Naive thymus-derived CD8-positive, alpha-beta T cell (primary cell): ENCODE measurements around the gene PTPA. TPM values are rescaled to one million over a fixed set of nuclear protein-coding genes. Genes with fewer than 3 reads are reported as not detected.
"Not testable (repeated sequence)": the region's sequence is repeated elsewhere in the genome, so short reads cannot be mapped to it uniquely, and the experiment has no call there.

Experiments used
- ATAC-seq, 2 donors: fragments of 150-1000 bp; cut with Tn5 transposase in 1 of 2; sonication (Bioruptor Pico), chemical (Tn5 transposase) in 1 of 2; 1 replicate in 1 of 2; 2 replicates in 1 of 2; pipeline ENCODE4 v1.10.0; 2021; ENCODE audit warnings: mild to moderate bottlenecking in 2 of 2, moderate library complexity in 2 of 2
- POLR2A ChIA-PET: fragments of 350-600 bp; sonication (Branson Sonifier 250); formaldehyde crosslinking; loops from one replicate; lab custom pipeline; 2021; ENCODE audit warnings: antibody characterized with exemption; lab: Charles Lee
- DNase-seq, 10 donors: peaks; one replicate each; pipeline versions ENCODE4 v3.0.0 to v3.0.0-alpha.2; 2020 to 2022
- H3K27ac Mint-ChIP-seq, 10 donors: one replicate each; pipeline ENCODE4 v1.8.0; 2020 to 2022; ENCODE audit warnings: mild to moderate bottlenecking in 10 of 10, mixed read lengths in 10 of 10, moderate library complexity in 4 of 10, inconsistent platforms in 1 of 10
- H3K27me3 Mint-ChIP-seq, 5 donors: one replicate each; pipeline ENCODE4 v1.8.0; 2021 to 2022; ENCODE audit warnings: mixed read lengths in 5 of 5
- H3K36me3 Mint-ChIP-seq, 3 donors: one replicate each; pipeline ENCODE4 v1.8.0; 2020 to 2022; ENCODE audit warnings: mixed read lengths in 3 of 3, mild to moderate bottlenecking in 2 of 3, inconsistent platforms in 1 of 3
- H3K4me1 Mint-ChIP-seq, 4 donors: one replicate each; pipeline ENCODE4 v1.8.0; 2021 to 2022; ENCODE audit warnings: mixed read lengths in 4 of 4
- H3K4me3 Mint-ChIP-seq, 10 donors: one replicate each; pipeline ENCODE4 v1.8.0; 2020 to 2022; ENCODE audit warnings: mild to moderate bottlenecking in 10 of 10, mixed read lengths in 10 of 10, moderate library complexity in 6 of 10, inconsistent platforms in 1 of 10
- H3K9me3 Mint-ChIP-seq, 9 donors: one replicate each; pipeline ENCODE4 v1.8.0; 2020 to 2022; ENCODE audit warnings: mixed read lengths in 9 of 9, mild to moderate bottlenecking in 3 of 9, inconsistent platforms in 1 of 9, moderate library complexity in 1 of 9
- polyA plus RNA-seq, 3 donors: library from polyadenylated mRNA; unstranded; fragments of 300-500 nt; fragmentation: Illumina TruSeq; gene quantifications; one replicate each; pipeline ENCODE4 v1.2.3, GENCODE V29; 2021
- total RNA-seq, 8 experiments: library from RNA in 2 of 8; stranded (reverse) in 2 of 8; gene quantifications; one replicate each; pipeline ENCODE4 v1.2.3 and lab custom pipeline; 2021 to 2026

Gene PTPA
- total and polyA plus RNA-seq, 5 experiments from 2014 or later = 13.7 to 60.6 (median 15.5) TPM

GRCh38 chr9:129151469-129151868, 40.3 kb downstream of the PTPA start:
- Mint-ChIP-seq H3K4me3 (no peak overlapping the region), H3K36me3 (peaks cover 0 to 20% (median 3%) of the 10 kb centered on the region in 3 donors), H3K27me3 (no peaks in the 10 kb centered on the region), H3K9me3 (no peaks in the 10 kb centered on the region), H3K4me1 (peaks cover 0 to 14% (median 4%) of the 10 kb centered on the region in 4 donors), H3K27ac (peak overlapping the region in 3 of 10 donors; percentile 50 to 81 (median 73))
- ATAC-seq (no peak), DNase-seq (no peak)
- POLR2A ChIA-PET = interaction anchor here (0.5 to 1.2 kb wide), 2 partner anchors 9 to 59 kb away, joined by 4 to 5 read pairs; no protein-coding TSS in a partner anchor

DNA sequence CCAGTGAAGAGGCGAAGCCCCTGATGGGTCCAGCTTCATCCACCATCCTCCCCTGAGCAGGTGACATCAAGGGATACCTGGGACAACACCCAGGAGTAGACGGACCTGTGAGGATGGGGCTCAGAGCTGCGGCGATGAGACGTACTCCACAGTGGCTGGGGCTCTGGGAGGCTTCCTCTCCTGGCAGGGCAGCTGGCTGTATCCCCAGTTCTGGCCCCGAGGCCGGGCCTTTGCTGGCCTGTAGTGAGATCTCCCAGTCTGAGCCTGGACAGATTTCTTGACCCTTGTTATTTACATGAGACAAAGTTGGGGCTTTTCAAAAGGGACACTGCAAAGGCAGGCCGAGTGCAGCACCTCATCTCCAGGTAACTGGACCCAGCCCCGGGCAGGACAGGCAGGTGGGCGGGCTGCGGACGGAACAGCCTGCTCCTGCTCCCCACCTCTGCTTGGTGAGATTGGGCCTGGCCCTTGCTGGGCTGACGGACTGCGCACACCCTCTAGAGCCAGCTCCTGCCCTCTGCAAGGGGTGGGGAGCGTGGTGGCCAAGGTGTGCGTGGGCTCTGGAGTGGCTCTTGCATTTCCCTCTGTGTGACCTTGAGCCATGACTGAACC, 43.8 kb downstream of the PTPA start:
- POLR2A ChIA-PET = no interaction called here
- H3K4me3 Mint-ChIP-seq = no peak overlapping the region
- no peak for ATAC-seq

GRCh38 chr9:129156163-129156562, 44.9 kb downstream of the PTPA start:
- no peak for DNase-seq
- no peak overlapping the region for H3K27ac Mint-ChIP-seq
- H3K4me1 Mint-ChIP-seq = peaks cover 0 to 5% (median 0%) of the 10 kb centered on the region in 4 donors
- POLR2A ChIA-PET = no interaction called here
- H3K27me3 Mint-ChIP-seq = no peaks in the 10 kb centered on the region
- H3K4me3 Mint-ChIP-seq = no peak overlapping the region
- no peak for ATAC-seq
- H3K36me3 Mint-ChIP-seq = peaks cover 0 to 5% (median 2%) of the 10 kb centered on the region in 3 donors
- H3K9me3 Mint-ChIP-seq = no peaks in the 10 kb centered on the region

More for the DNA sequence above, 43.8 kb downstream of the PTPA start:
- Mint-ChIP-seq H3K36me3 (peaks cover 0 to 8% (median 3%) of the 10 kb centered on the region in 3 donors), H3K9me3 (no peaks in the 10 kb centered on the region), H3K4me1 (peaks cover 0 to 5% (median 0%) of the 10 kb centered on the region in 4 donors), H3K27me3 (no peaks in the 10 kb centered on the region), H3K27ac (no peak overlapping the region)
- DNase-seq = no peak

- no peak for DNase-seq
- Mint-ChIP-seq H3K27me3 (no peaks in the 10 kb centered on the region), H3K36me3 (no peaks in the 10 kb centered on the region), H3K27ac (peak overlapping the region in 2 of 10 donors; percentile 59 to 76), H3K9me3 (no peaks in the 10 kb centered on the region), H3K4me1 (no peaks in the 10 kb centered on the region), H3K4me3 (no peak overlapping the region)
- ATAC-seq = no peak
- POLR2A ChIA-PET = no interaction called here
Measured at GRCh38 chr9:129160712-129161533, 49.7 kb downstream of the PTPA start.

- Mint-ChIP-seq H3K9me3 (no peaks in the 10 kb centered on the region), H3K27me3 (no peaks in the 10 kb centered on the region), H3K4me3 (no peak overlapping the region), H3K4me1 (no peaks in the 10 kb centered on the region), H3K27ac (no peak overlapping the region), H3K36me3 (no peaks in the 10 kb centered on the region)
- ATAC-seq (no peak), DNase-seq (no peak)
- POLR2A ChIA-PET = no interaction called here
Measured at GRCh38 chr9:129161534-129161837, 50.3 kb downstream of the PTPA start.

DNA sequence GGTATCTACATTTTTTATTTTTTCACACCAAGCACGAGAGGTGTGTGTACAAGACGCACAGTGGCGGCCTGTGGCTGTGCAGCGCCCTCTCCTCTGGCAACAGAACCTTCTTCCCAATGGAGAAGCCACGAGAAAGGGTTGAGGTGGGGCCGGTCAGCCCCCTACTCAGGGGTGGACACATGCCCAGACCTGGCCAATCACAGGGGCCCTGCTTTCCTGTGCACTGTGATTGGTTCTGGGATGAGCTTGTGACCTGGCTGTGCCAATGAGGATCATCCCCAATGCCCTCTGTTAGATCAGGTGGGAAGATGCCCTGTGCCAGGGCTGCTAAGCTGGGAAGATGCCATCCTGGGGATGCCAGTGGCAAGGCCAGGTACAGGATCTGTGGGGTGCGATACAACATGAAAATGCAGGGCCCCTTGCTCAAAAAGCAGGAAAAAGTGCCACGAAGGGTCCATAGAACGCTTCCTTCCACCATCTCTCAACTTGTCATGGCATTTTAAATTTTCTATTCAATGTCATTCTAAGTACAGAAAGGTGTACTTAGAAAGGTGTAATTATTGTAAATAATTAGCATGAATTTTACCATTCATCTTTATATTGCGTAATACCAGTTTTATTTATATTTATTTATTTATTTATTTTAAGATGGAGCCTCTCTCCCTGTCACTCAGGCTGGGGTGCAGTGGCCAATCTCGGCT, 51.4 kb downstream of the PTPA start:
- POLR2A ChIA-PET = interaction anchor here (0.5 kb wide), 2 partner anchors 638 to 655 kb away, joined by 3 read pairs; no protein-coding TSS in a partner anchor
- ATAC-seq (no peak), DNase-seq (no peak)

GRCh38 chr9:129163198-129163670, 52.0 kb downstream of the PTPA start:
- not testable (repeated sequence) for H3K27me3 Mint-ChIP-seq, H3K4me3 Mint-ChIP-seq, ATAC-seq, DNase-seq, H3K9me3 Mint-ChIP-seq, H3K27ac Mint-ChIP-seq, H3K36me3 Mint-ChIP-seq
- POLR2A ChIA-PET = interaction anchor here (0.5 kb wide), 1 partner anchor 637 kb away, joined by 3 read pairs; no protein-coding TSS in a partner anchor
- H3K4me1 Mint-ChIP-seq = peaks cover 8 to 17% (median 12%) of the 10 kb centered on the region in 4 donors

More for the DNA sequence above, 51.4 kb downstream of the PTPA start:
- H3K4me3 Mint-ChIP-seq = no peak overlapping the region
- no peaks in the 10 kb centered on the region for H3K9me3 Mint-ChIP-seq
- H3K27ac Mint-ChIP-seq = peak overlapping the region in 1 of 10 donors; percentile 13
- no peaks in the 10 kb centered on the region for H3K27me3 Mint-ChIP-seq
- no peaks in the 10 kb centered on the region for H3K36me3 Mint-ChIP-seq
- H3K4me1 Mint-ChIP-seq = peaks cover 4 to 11% (median 9%) of the 10 kb centered on the region in 4 donors

GRCh38 chr9:129163753-129164152, 52.5 kb downstream of the PTPA start:
- H3K36me3 Mint-ChIP-seq = no peaks in the 10 kb centered on the region
- no peak overlapping the region for H3K4me3 Mint-ChIP-seq
- no peak for DNase-seq
- ATAC-seq = no peak
- H3K27me3 Mint-ChIP-seq = no peaks in the 10 kb centered on the region
- no peaks in the 10 kb centered on the region for H3K9me3 Mint-ChIP-seq
- POLR2A ChIA-PET = no interaction called here
- H3K27ac Mint-ChIP-seq = no peak overlapping the region
- peaks cover 8 to 17% (median 12%) of the 10 kb centered on the region in 4 donors for H3K4me1 Mint-ChIP-seq

GRCh38 chr9:129164246-129164930, 53.2 kb downstream of the PTPA start:
- Mint-ChIP-seq H3K9me3 (no peaks in the 10 kb centered on the region), H3K36me3 (no peaks in the 10 kb centered on the region), H3K27me3 (no peaks in the 10 kb centered on the region), H3K4me3 (peak overlapping the region in 1 of 10 donors; percentile 34), H3K27ac (no peak overlapping the region), H3K4me1 (peaks cover 8 to 17% (median 12%) of the 10 kb centered on the region in 4 donors)
- POLR2A ChIA-PET = interaction anchor here (1.3 kb wide), 1 partner anchor 9 kb away, joined by 3 read pairs; no protein-coding TSS in a partner anchor
- DNase-seq = no peak
- no peak for ATAC-seq

GRCh38 chr9:129165198-129165597, 54.0 kb downstream of the PTPA start:
- no peak overlapping the region for H3K4me3 Mint-ChIP-seq
- ATAC-seq (no peak), DNase-seq (no peak)
- peaks cover 8 to 17% (median 13%) of the 10 kb centered on the region in 4 donors for H3K4me1 Mint-ChIP-seq
- no peak overlapping the region for H3K27ac Mint-ChIP-seq
- no peaks in the 10 kb centered on the region for H3K36me3 Mint-ChIP-seq
- no peaks in the 10 kb centered on the region for H3K9me3 Mint-ChIP-seq
- no peaks in the 10 kb centered on the region for H3K27me3 Mint-ChIP-seq
- POLR2A ChIA-PET = interaction anchor here (1.3 to 1.7 kb wide), 2 partner anchors 9 to 13 kb away, joined by 3 to 4 read pairs; partner anchors contain the start of gene IER5L

DNA sequence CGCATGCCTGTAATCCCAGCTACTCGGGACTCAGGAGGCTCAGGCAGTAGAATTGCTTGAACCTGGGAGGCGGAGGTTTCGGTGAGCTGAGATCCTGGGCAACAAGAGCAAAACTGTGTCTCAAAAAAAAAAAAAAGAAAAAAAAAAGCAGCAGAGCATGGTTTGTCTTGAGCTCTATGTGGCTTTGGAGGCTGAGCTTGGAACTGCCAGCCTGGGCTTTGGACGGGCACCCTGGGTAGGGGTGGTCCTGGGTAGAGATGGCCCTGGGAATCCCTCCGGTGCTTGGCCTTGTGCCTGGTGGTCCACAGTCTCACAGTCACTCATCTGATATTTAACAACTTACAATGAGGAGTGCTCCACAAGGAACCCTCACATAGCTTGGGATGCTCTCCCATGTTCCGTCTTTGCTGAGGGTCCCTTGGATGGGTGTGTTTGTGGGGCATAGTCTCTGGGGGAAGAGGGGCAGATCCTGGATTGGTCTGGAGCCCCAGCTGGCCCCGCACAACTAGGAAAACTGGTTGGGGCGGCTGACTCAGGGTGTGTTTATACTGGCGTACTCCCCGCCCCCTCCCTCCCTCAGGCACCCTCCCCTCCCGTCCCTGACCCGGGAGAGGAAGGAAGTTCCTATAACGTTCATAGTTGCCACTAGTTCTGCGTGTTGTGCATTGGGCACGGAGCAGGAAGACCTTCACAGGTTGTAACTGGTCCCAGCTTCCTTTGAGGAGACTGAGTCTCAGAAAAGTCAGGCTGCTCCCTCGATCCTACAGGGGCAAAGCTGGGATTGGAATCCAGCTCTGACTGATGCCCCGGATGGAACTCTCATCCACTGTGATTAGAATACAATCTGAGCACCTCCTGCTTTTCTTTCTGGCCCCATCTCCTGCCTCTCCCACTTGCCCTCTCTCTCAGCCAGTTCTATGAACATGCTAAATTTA, 55.7 kb downstream of the PTPA start:
- peaks cover 8 to 17% (median 14%) of the 10 kb centered on the region in 4 donors for H3K4me1 Mint-ChIP-seq
- DNase-seq = peak in 1 of 10 donors; percentile 14
- no peaks in the 10 kb centered on the region for H3K9me3 Mint-ChIP-seq
- peak overlapping the region in 8 of 10 donors; percentile 15 to 86 (median 58) for H3K27ac Mint-ChIP-seq
- POLR2A ChIA-PET = interaction anchor here (0.6 to 1.7 kb wide), 4 partner anchors 11 to 153 kb away, joined by 3 to 9 read pairs (median 4); partner anchors contain the start of gene IER5L
- H3K4me3 Mint-ChIP-seq = peak overlapping the region; percentile 28 to 75 (median 58)
- ATAC-seq = peak in 1 of 2 donors; percentile 38
- H3K27me3 Mint-ChIP-seq = no peaks in the 10 kb centered on the region
- no peaks in the 10 kb centered on the region for H3K36me3 Mint-ChIP-seq
